Gastrocnemius medialis (tissue), 4 donors: ENCODE results near the gene RPA1.

Source experiments
- POLR2A ChIP-seq, 2 donors: fragments of 450-650 bp; IDR thresholded peaks; one replicate each; pipeline ENCODE4 v1.6.1; 2017; ENCODE audit warnings: antibody characterized with exemption in 2 of 2, mild to moderate bottlenecking in 2 of 2, moderate library complexity in 2 of 2
- TF ChIP-seq, protein P1 (sequence below), 5 experiments: fragments of 450-650 bp in 3 of 5; fragments of 200-600 bp in 2 of 5; sonication (generic) in 2 of 5; IDR thresholded peaks in 4 of 5; conservative IDR thresholded peaks in 1 of 5; 1 replicate in 4 of 5; 2 replicates in 1 of 5; pipeline ENCODE4 v1.5.1; 2016 to 2019; ENCODE audit warnings: antibody characterized with exemption in 5 of 5, mild to moderate bottlenecking in 3 of 5, moderate library complexity in 3 of 5

DNA sequence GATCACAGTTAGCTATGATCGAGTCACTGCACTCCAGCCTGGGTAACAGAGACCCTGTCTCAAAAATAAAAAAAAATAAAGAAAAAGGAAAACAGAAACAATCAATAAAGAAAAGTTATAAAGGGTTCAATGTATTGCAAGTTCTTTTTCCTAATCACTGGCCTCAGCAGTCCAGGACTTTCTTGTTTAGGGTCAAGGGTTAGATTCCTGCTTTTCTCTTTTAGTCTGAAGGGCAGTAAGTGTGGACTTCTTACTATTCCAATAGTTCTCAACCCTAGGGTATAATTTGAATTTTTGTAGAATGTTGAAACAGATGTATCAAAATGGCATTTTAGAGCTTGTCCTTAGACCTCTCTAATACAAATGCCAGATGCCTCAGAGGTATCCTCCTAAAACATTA, 27.4 kb upstream of the RPA1 start:
- TF ChIP-seq, protein P1, sequence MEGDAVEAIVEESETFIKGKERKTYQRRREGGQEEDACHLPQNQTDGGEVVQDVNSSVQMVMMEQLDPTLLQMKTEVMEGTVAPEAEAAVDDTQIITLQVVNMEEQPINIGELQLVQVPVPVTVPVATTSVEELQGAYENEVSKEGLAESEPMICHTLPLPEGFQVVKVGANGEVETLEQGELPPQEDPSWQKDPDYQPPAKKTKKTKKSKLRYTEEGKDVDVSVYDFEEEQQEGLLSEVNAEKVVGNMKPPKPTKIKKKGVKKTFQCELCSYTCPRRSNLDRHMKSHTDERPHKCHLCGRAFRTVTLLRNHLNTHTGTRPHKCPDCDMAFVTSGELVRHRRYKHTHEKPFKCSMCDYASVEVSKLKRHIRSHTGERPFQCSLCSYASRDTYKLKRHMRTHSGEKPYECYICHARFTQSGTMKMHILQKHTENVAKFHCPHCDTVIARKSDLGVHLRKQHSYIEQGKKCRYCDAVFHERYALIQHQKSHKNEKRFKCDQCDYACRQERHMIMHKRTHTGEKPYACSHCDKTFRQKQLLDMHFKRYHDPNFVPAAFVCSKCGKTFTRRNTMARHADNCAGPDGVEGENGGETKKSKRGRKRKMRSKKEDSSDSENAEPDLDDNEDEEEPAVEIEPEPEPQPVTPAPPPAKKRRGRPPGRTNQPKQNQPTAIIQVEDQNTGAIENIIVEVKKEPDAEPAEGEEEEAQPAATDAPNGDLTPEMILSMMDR (IDR thresholded peaks at IDR 0.05 in 4 of 5, conservative IDR thresholded peaks at IDR 0.05 in 1 of 5) = no peak
- TF ChIP-seq POLR2A (IDR thresholded peaks at IDR 0.05) = no peak
